GM18861 (cell line): ENCODE measurements around the gene PVALEF.

ENCODE experiments used
- ATAC-seq: cut with Tn5 transposase; IDR thresholded peaks from one replicate; pipeline ENCODE4 v1.9.1; 2021; ENCODE audit not compliant: unreplicated experiment

Gene PVALEF

GRCh38 chr17:81194941-81195901, 29.9 kb downstream of the PVALEF start:
- no peak for ATAC-seq

GRCh38 chr17:81195941-81196495, 30.7 kb downstream of the PVALEF start:
- ATAC-seq = no peak

GRCh38 chr17:81196505-81197408, 31.4 kb downstream of the PVALEF start:
- no peak for ATAC-seq

GRCh38 chr17:81197409-81197795, 32.1 kb downstream of the PVALEF start:
- no peak for ATAC-seq

- no peak for ATAC-seq
These were observed 32.7 kb downstream of the PVALEF start for GRCh38 chr17:81197831-81198490.

- ATAC-seq = no peak
These were observed 33.6 kb downstream of the PVALEF start for GRCh38 chr17:81198826-81199481.

GRCh38 chr17:81199482-81199830, 34.1 kb downstream of the PVALEF start:
- ATAC-seq = no peak

GRCh38 chr17:81200201-81200600, 34.9 kb downstream of the PVALEF start:
- ATAC-seq = no peak

- ATAC-seq = no peak
These were observed 35.6 kb downstream of the PVALEF start for GRCh38 chr17:81200695-81201580.

- no peak for ATAC-seq
These were observed 37.0 kb downstream of the PVALEF start for GRCh38 chr17:81202318-81202717.

GRCh38 chr17:81203136-81203535, 37.8 kb downstream of the PVALEF start:
- ATAC-seq = no peak

- ATAC-seq = no peak
These were observed 39.3 kb downstream of the PVALEF start for GRCh38 chr17:81204578-81204977.

- no peak for ATAC-seq
These were observed 40.9 kb downstream of the PVALEF start for GRCh38 chr17:81206166-81206565.

- ATAC-seq = no peak
These were observed 41.4 kb downstream of the PVALEF start for GRCh38 chr17:81206657-81207056.

GRCh38 chr17:81207610-81208581, 42.6 kb downstream of the PVALEF start:
- no peak for ATAC-seq

GRCh38 chr17:81208651-81209050, 43.3 kb downstream of the PVALEF start:
- no peak for ATAC-seq

- no peak for ATAC-seq
These were observed 43.8 kb downstream of the PVALEF start for GRCh38 chr17:81209141-81209540.

GRCh38 chr17:81210466-81210865, 45.2 kb downstream of the PVALEF start:
- ATAC-seq = no peak
